Measurements from ENCODE around the gene FGF11. TPM values are rescaled to one million over a fixed set of nuclear protein-coding genes. Genes with fewer than 3 reads are reported as not detected.
A peak's percentile ranks its signal among the peaks of the same experiment; 100 is the strongest.

The FGF11 gene
- total and polyA plus RNA-seq, 2 donors (not counting 3 experiments of a cell fraction or from before 2014, with no cell fraction given): 0.70 TPM; not detected in 1

DNA sequence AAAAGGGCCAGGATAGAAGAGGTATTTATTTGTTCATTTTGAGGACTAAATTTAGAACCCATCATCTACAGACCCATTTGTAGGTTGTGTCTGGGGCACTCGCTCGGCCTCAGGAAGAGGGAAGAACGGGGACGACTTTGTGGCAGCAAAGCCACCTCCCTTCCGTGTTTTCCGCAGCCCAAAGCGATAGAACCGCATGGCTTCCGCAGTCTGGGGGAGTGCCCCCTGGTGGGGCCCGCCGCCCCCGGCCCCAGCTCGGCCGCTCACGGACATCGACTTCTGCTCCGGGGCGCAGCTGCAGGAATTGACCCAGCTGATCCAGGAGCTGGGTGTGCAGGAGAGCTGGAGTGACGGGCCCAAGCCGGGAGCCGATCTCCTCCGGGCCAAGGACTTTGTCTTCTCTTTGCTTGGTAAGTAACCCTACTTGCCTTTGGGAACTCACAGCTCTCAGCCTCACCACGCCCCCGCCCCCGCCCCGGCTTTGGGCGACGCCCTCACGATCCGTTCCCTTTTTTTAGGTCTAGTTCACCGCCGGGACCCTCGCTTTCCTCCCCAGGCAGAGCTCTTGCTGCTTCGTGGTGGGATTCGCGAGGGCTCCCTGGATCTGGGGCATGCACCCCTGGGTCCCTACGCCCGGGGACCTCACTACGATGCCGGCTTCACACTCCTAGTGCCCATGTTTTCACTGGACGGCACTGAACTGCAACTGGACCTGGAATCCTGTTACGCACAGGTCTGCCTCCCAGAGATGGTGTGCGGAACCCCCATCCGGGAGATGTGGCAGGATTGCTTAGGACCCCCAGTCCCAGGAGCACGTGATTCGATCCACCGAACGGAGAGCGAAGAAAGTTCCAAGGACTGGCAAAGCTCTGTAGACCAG is 3.4 kb upstream of the FGF11 start:
- DNase-seq (ENCODE audit: low read depth, low spot score): peak; percentile 35
- peak overlapping the region; percentile 46 for H3K9ac ChIP-seq (replicated peaks; ENCODE audit: extremely low read depth, insufficient read depth, low read length)
- H3K9me1 ChIP-seq (replicated peaks; ENCODE audit: control insufficient read depth, extremely low read depth, insufficient read depth, low read length): no peaks in the 10 kb centered on the region
- no peaks in the 10 kb centered on the region for H3K9me3 ChIP-seq (replicated peaks; ENCODE audit: control insufficient read depth, insufficient read depth, low read length)
- H3K27ac ChIP-seq (ENCODE audit: insufficient read depth, low read depth, low read length): peak overlapping the region; percentile 32
- H4K20me1 ChIP-seq (replicated peaks; ENCODE audit: control insufficient read depth, extremely low read depth, insufficient read depth, low read length): no peaks in the 10 kb centered on the region
- peak overlapping the region; percentile 54 to 83 (median 83) for H3K4me3 ChIP-seq (replicated peaks in 1 of 3; ENCODE audit: insufficient read depth in 1 of 3, low read depth in 1 of 3, low read length in 3 of 3)
- intact Hi-C loops (cut with micrococcal nuclease): loop anchor here (1.0 to 5.0 kb wide), 9 partner anchors 19 to 251 kb away; partner anchors contain the start of genes CTDNEP1, ELP5, KCTD11 and PLSCR3
- peak overlapping the region; percentile 48 for H2AFZ ChIP-seq (ENCODE audit: low read depth, low read length)
- H3K4me2 ChIP-seq (ENCODE audit: insufficient read depth, low read length): peak overlapping the region; percentile 94
- no peaks in the 10 kb centered on the region for H3K79me2 ChIP-seq (ENCODE audit: control insufficient read depth, insufficient read depth, low read length)
- CTCF ChIA-PET: interaction anchor here (0.8 to 4.4 kb wide), 34 partner anchors 10 to 390 kb away, joined by 3 to 70 read pairs (median 7); partner anchors contain the start of genes CHRNB1, NLGN2, PLSCR3 and POLR2A
- POLR2A ChIA-PET: interaction anchor here (0.5 to 1.7 kb wide), 5 partner anchors 32 to 49 kb away, joined by 3 to 8 read pairs (median 5); partner anchors contain the start of genes POLR2A and TMEM256
- FAIRE-seq: peak; percentile 70
- H3K27me3 ChIP-seq (ENCODE audit: control insufficient read depth in 2 of 2, insufficient read depth in 2 of 2, low read length in 2 of 2): peaks cover 20 to 27% of the 10 kb centered on the region in 2 experiments
- no peaks in the 10 kb centered on the region for H3K36me3 ChIP-seq (ENCODE audit: control insufficient read depth in 2 of 2, extremely low read depth in 1 of 2, insufficient read depth in 2 of 2, low read length in 2 of 2)
- TF ChIP-seq MYC (IDR thresholded peaks at IDR 0.05; ENCODE audit: low read depth, low read length) (no peak), JUN (IDR thresholded peaks at IDR 0.05; ENCODE audit: borderline replicate concordance, insufficient read depth, insufficient read length, low read depth) (no peak), FOS (IDR thresholded peaks at IDR 0.05; ENCODE audit: borderline replicate concordance, insufficient read depth, low read length) (no peak), POLR2A (IDR thresholded peaks at IDR 0.05; ENCODE audit: low read depth, low read length) (peak; percentile 15), EZH2 (IDR thresholded peaks at IDR 0.05; ENCODE audit: borderline replicate concordance, low read depth, low read length, severe bottlenecking) (no peak), GATA2 (IDR thresholded peaks at IDR 0.05; ENCODE audit: insufficient read depth, insufficient read length, low read depth, low read length) (no peak), POLR2AphosphoS5 (IDR thresholded peaks at IDR 0.05; ENCODE audit: insufficient read depth, low read depth, low read length) (no peak)
- TF ChIP-seq, protein P1, sequence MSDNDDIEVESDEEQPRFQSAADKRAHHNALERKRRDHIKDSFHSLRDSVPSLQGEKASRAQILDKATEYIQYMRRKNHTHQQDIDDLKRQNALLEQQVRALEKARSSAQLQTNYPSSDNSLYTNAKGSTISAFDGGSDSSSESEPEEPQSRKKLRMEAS (IDR thresholded peaks at IDR 0.05; ENCODE audit: insufficient read depth, insufficient read length): peak; percentile 13
- TF ChIP-seq, protein P2, sequence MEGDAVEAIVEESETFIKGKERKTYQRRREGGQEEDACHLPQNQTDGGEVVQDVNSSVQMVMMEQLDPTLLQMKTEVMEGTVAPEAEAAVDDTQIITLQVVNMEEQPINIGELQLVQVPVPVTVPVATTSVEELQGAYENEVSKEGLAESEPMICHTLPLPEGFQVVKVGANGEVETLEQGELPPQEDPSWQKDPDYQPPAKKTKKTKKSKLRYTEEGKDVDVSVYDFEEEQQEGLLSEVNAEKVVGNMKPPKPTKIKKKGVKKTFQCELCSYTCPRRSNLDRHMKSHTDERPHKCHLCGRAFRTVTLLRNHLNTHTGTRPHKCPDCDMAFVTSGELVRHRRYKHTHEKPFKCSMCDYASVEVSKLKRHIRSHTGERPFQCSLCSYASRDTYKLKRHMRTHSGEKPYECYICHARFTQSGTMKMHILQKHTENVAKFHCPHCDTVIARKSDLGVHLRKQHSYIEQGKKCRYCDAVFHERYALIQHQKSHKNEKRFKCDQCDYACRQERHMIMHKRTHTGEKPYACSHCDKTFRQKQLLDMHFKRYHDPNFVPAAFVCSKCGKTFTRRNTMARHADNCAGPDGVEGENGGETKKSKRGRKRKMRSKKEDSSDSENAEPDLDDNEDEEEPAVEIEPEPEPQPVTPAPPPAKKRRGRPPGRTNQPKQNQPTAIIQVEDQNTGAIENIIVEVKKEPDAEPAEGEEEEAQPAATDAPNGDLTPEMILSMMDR (IDR thresholded peaks at IDR 0.05; ENCODE audit: extremely low read depth in 1 of 2, insufficient read depth in 1 of 2, low read depth in 1 of 2, low read length in 2 of 2): peak; percentile 10 to 35
- BruUV-seq (replicated peaks): TSS peak; percentile 53
- H3K4me1 ChIP-seq (ENCODE audit: control insufficient read depth, extremely low read depth, insufficient read depth, low read length): peaks cover 23% of the 10 kb centered on the region
- dilution Hi-C loops (cut with MboI; ENCODE audit: extremely low pct_ligation_motif_present, low sequenced_read_pairs): no loop called here
